ENCODE measurements around the gene MAP3K12.

GRCh38 chr12:53530920-53531319, 31.7 kb upstream of the MAP3K12 start:
- TF ChIP-seq CTCF (conservative IDR thresholded peaks at IDR 0.05; ENCODE audit: low read depth in 2 of 2) (no peak), POLR2AphosphoS5 (IDR thresholded peaks at IDR 0.05; ENCODE audit: low read depth) (no peak), EZH2 (IDR thresholded peaks at IDR 0.05; ENCODE audit: low read depth, unreplicated experiment) (no peak), EZH2phosphoT487 (IDR thresholded peaks at IDR 0.05; ENCODE audit: unreplicated experiment) (no peak), CREB1 (CRISPR knock-in tag; IDR thresholded peaks at IDR 0.05; ENCODE audit: low read depth) (no peak)

Measured in GM23338 (cell line).